GM23338 (cell line): Measurements from ENCODE around the gene IMPA2.

Source experiments
- CREB1 ChIP-seq: fragments of 250-450 bp; sonication (Bioruptor Pico); IDR thresholded peaks from 2 replicates; pipeline ENCODE4 v1.5.0; 2020; ENCODE audit warnings: low read depth, mild to moderate bottlenecking, moderate library complexity
- CTCF ChIP-seq, 2 experiments: fragments of 200-600 bp in 1 of 2; sonication (generic) in 1 of 2; conservative IDR thresholded peaks; 2 replicates each; pipeline versions ENCODE4 v1.5.1 to v1.6.1; 2016 to 2017; ENCODE audit warnings: antibody characterized with exemption in 2 of 2, low read depth in 2 of 2, mild to moderate bottlenecking in 2 of 2, moderate library complexity in 1 of 2
- ETS1 ChIP-seq: IDR thresholded peaks from 2 replicates; pipeline ENCODE4 v1.6.1; 2016; ENCODE audit warnings: antibody characterized with exemption
- EZH2 ChIP-seq: fragments of 200-600 bp; sonication (generic); IDR thresholded peaks from one replicate; pipeline ENCODE4 v1.8.0; 2017; ENCODE audit warnings: antibody characterized with exemption, mild to moderate bottlenecking, low read depth; ENCODE audit not compliant: unreplicated experiment
- JUNB ChIP-seq: IDR thresholded peaks from one replicate; pipeline ENCODE4 v1.6.1; 2016; ENCODE audit warnings: antibody characterized with exemption; ENCODE audit not compliant: unreplicated experiment
- POLR2AphosphoS5 ChIP-seq: IDR thresholded peaks from 2 replicates; pipeline ENCODE4 v1.6.1; 2016; ENCODE audit warnings: antibody characterized with exemption, low read depth
- ZNF462 ChIP-seq: fragments of 250-450 bp; sonication (Bioruptor Pico); IDR thresholded peaks from 2 replicates; pipeline ENCODE4 v1.5.0; 2020; ENCODE audit warnings: mild to moderate bottlenecking, moderate library complexity

- TF ChIP-seq CTCF (conservative IDR thresholded peaks at IDR 0.05; ENCODE audit: low read depth in 2 of 2) (no peak), JUNB (no peak), EZH2 (no peak), ZNF462 (CRISPR knock-in tag) (no peak), ETS1 (no peak), CREB1 (no peak), POLR2AphosphoS5 (no peak)
Observed at GRCh38 chr18:12035481-12035880, 54.2 kb downstream of the IMPA2 start.
